GM23248 (cell line): ENCODE data around the gene MYH14.

Source experiments
- EZH2 ChIP-seq: fragments of 200-600 bp; sonication (generic); IDR thresholded peaks from 2 replicates; pipeline ENCODE4 v1.6.1; 2018; ENCODE audit warnings: antibody characterized with exemption, mild to moderate bottlenecking; ENCODE audit not compliant: insufficient read depth, poor library complexity, severe bottlenecking
- EZH2phosphoT487 ChIP-seq: fragments of 200-600 bp; sonication (generic); IDR thresholded peaks from 2 replicates; pipeline ENCODE4 v1.6.1; 2018; ENCODE audit warnings: antibody characterized with exemption, moderate library complexity, mild to moderate bottlenecking, low read depth; ENCODE audit not compliant: insufficient read depth

DNA sequence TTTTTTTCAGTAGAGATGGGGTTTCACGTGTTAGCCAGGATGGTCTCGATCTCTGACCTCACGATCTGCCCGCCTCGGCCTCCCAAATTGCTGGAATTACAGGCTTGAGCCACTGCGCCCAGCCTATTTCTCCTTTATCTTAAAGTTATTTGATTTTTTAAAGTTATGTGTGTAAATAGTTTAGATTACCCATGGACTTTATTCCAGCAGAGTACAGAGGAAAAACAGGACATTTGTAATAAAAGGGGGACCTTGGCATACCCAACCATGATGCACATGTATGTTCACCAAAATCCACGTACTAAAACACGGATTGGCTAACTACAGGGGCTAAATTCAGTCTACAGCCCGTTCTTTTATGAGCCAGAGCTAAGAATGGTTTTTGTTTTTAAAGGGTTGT, 26.6 kb upstream of the MYH14 start:
- TF ChIP-seq EZH2 (no peak), EZH2phosphoT487 (no peak)
